ENCODE measurements around the gene HYOU1. TPM values are rescaled to one million over a fixed set of nuclear protein-coding genes. Genes with fewer than 3 reads are reported as not detected.

Gene HYOU1
- total RNA-seq, 4 donors from 2014 or later, result 18.4 to 29.2 (median 21.9) TPM

GRCh38 chr11:119085437-119085847 lies 28.4 kb upstream of the HYOU1 start:
- DNase-seq (no peak), ATAC-seq (no peak)
- Histone ChIP-seq H3K4me3 (peak overlapping the region; percentile 77 to 99 (median 80)), H3K36me3 (peaks cover 4 to 23% of the 10 kb centered on the region in 2 donors), H3K27me3 (no peaks in the 10 kb centered on the region), H3K9me3 (no peaks in the 10 kb centered on the region), H3K27ac (peak overlapping the region; percentile 88 to 98 (median 94)), H3K4me1 (peaks cover 15 to 17% of the 10 kb centered on the region in 2 donors)
- in situ Hi-C loops (cut with MboI; ENCODE audit: low sequenced_read_pairs in 4 of 4), result no loop called here
- TF ChIP-seq CTCF (IDR thresholded peaks at IDR 0.05 in 4 of 5, conservative IDR thresholded peaks at IDR 0.05 in 1 of 5) (no peak), POLR2A (IDR thresholded peaks at IDR 0.05) (no peak)
- intact Hi-C loops (cut with DNase I; ENCODE audit: low total_unique reads), result loop anchor here (1.0 kb wide), 1 partner anchor 22 kb away; the partner anchor contains the start of gene C2CD2L

- DNase-seq (peak; percentile 87 to 92), ATAC-seq (peak; percentile 98)
- in situ Hi-C loops (cut with MboI; ENCODE audit: low sequenced_read_pairs in 4 of 4) (no loop called here), intact Hi-C loops (cut with DNase I; ENCODE audit: low total_unique reads) (loop anchor here (1.0 kb wide), 3 partner anchors 18 to 36 kb away; partner anchors contain the start of genes C2CD2L, HINFP and VPS11)
- Histone ChIP-seq H3K27ac (peak within 1 kb of the TSS; percentile 88 to 98 (median 94)), H3K4me3 (peak within 1 kb of the TSS; percentile 77 to 99 (median 80)), H3K9me3 (no peaks in the 10 kb centered on the region), H3K27me3 (no peaks in the 10 kb centered on the region), H3K36me3 (peaks cover 7 to 29% of the 10 kb centered on the region in 2 donors), H3K4me1 (peaks cover 15 to 17% of the 10 kb centered on the region in 2 donors)
- peak; percentile 20 to 49 for TF ChIP-seq POLR2A (IDR thresholded peaks at IDR 0.05)
- no peak for TF ChIP-seq CTCF (IDR thresholded peaks at IDR 0.05 in 4 of 5, conservative IDR thresholded peaks at IDR 0.05 in 1 of 5)
These were observed 27.8 kb upstream of the HYOU1 start, which contains the start of gene HMBS for GRCh38 chr11:119084663-119085436. TSS of gene HMBS (plus strand) at chr11:119084881. CDS start at chr11:119085034, 153 bp downstream.

GRCh38 chr11:119081682-119082260 lies 24.8 kb upstream of the HYOU1 start:
- Histone ChIP-seq H3K36me3 (peaks cover 12 to 60% of the 10 kb centered on the region in 2 donors), H3K27ac (no peak overlapping the region), H3K9me3 (no peaks in the 10 kb centered on the region), H3K27me3 (no peaks in the 10 kb centered on the region), H3K4me1 (peaks cover 15 to 17% of the 10 kb centered on the region in 2 donors), H3K4me3 (no peak overlapping the region)
- intact Hi-C loops (cut with DNase I; ENCODE audit: low total_unique reads) (no loop called here), in situ Hi-C loops (cut with MboI; ENCODE audit: low sequenced_read_pairs in 4 of 4) (no loop called here)
- no peak for ATAC-seq
- DNase-seq, result no peak
- TF ChIP-seq CTCF (IDR thresholded peaks at IDR 0.05 in 4 of 5, conservative IDR thresholded peaks at IDR 0.05 in 1 of 5) (no peak), POLR2A (IDR thresholded peaks at IDR 0.05) (no peak)

- Histone ChIP-seq H3K36me3 (peaks cover 12 to 89% of the 10 kb centered on the region in 2 donors), H3K4me3 (no peak overlapping the region), H3K4me1 (no peaks in the 10 kb centered on the region), H3K27me3 (no peaks in the 10 kb centered on the region), H3K9me3 (no peaks in the 10 kb centered on the region), H3K27ac (no peak overlapping the region)
- in situ Hi-C loops (cut with MboI; ENCODE audit: low sequenced_read_pairs in 4 of 4), result no loop called here
- DNase-seq (no peak), ATAC-seq (no peak)
- intact Hi-C loops (cut with DNase I; ENCODE audit: low total_unique reads), result no loop called here
- TF ChIP-seq POLR2A (IDR thresholded peaks at IDR 0.05) (no peak), CTCF (IDR thresholded peaks at IDR 0.05 in 4 of 5, conservative IDR thresholded peaks at IDR 0.05 in 1 of 5) (no peak)
These were observed 21.8 kb upstream of the HYOU1 start for GRCh38 chr11:119078675-119079420.
